ENCODE results near the gene HID1.

DNA sequence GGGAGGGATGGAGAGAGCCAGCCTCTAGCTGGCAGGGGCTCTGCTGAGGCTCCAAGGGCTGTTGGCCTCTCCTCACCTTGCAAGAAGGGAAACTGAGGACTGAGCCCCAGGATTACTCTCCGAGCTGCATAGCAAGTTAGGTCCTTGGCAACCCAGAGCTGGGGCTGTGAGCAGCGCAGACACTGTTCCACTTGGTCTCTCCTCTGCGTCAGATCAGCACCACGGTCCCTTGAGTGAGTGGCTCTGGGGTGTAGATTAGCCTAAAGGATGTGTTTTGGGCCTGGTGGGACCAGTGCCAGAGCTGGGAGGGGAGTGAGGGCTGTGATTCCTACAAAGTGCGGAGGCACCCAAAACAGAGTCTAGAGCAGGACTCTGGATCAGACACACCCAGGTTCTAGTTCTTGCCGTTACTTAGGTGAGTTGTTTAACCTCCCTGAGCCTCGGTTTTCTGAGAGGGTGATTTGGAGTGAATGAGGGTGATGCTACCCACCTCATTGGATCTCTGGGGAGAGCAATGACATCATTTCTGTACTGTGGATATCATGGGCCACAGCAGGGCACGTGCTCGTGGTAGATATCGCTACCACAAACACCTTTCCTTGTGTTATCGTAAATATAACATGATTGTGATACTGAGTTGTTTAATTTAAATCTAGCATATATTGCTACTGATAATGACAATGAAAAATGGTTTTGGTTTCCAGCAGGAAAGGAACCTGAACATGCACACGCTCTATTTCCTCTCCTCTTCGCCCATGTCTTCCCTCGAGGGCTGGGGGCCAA, 71.0 kb downstream of the HID1 start:
- TF ChIP-seq, protein P1, sequence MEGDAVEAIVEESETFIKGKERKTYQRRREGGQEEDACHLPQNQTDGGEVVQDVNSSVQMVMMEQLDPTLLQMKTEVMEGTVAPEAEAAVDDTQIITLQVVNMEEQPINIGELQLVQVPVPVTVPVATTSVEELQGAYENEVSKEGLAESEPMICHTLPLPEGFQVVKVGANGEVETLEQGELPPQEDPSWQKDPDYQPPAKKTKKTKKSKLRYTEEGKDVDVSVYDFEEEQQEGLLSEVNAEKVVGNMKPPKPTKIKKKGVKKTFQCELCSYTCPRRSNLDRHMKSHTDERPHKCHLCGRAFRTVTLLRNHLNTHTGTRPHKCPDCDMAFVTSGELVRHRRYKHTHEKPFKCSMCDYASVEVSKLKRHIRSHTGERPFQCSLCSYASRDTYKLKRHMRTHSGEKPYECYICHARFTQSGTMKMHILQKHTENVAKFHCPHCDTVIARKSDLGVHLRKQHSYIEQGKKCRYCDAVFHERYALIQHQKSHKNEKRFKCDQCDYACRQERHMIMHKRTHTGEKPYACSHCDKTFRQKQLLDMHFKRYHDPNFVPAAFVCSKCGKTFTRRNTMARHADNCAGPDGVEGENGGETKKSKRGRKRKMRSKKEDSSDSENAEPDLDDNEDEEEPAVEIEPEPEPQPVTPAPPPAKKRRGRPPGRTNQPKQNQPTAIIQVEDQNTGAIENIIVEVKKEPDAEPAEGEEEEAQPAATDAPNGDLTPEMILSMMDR (IDR thresholded peaks at IDR 0.05): no peak
- TF ChIP-seq POLR2AphosphoS5 (IDR thresholded peaks at IDR 0.05) (no peak), POLR2A (IDR thresholded peaks at IDR 0.05) (no peak)
